K562 (cell line): ENCODE data around the gene SLC2A2. TPM values are rescaled to one million over a fixed set of nuclear protein-coding genes. Genes with fewer than 3 reads are reported as not detected.

ENCODE experiments used
- ATAC-seq: fragments of 200-7000 bp; cut with Tn5 transposase; 3 replicates; pipeline ENCODE4 v1.9.1; 2020; ENCODE audit warnings: moderate library complexity
- BruUV-seq: library from RNA; stranded (reverse); fragments of 400-500 nt; replicated peaks from 2 replicates; lab custom pipeline; 2021; lab: Mats Ljungman, UMichigan
- CTCF ChIA-PET: fragments of 300-600 bp; formaldehyde crosslinking; extraction: SDS; loops from one replicate; lab custom pipeline; 2021; ENCODE audit warnings: low intra/inter-chr PET ratio; lab: Yijun Ruan, JAX
- POLR2A ChIA-PET: fragments of 300-600, 350-650 bp; sonication (Branson Sonifier 250); formaldehyde crosslinking; extraction: SDS; loops from one replicate; lab custom pipeline; 2021; ENCODE audit warnings: antibody characterized with exemption, inconsistent platforms; lab: Yijun Ruan, JAX
- DNase-seq, 4 experiments: peaks; one replicate each; pipeline versions ENCODE4 v3.0.0 to v3.0.0-alpha.2; 2011 to 2018; ENCODE audit warnings: low spot score in 3 of 4, mixed read lengths in 3 of 4; ENCODE audit errors: extremely low read depth in 1 of 4
- FAIRE-seq: peaks from 2 replicates; lab custom pipeline; 2011; peaks lifted over from hg19 to GRCh38; lab: Jason Lieb, UNC
- H2AFZ ChIP-seq: 2 replicates; pipeline ENCODE4 v1.6.0; 2011; ENCODE audit warnings: low read depth, low read length, control low read depth, inconsistent platforms
- H3K27ac ChIP-seq: fragments of 200-600 bp; 3 replicates; pipeline ENCODE4 v1.8.0; 2011; ENCODE audit warnings: low read depth, mild to moderate bottlenecking, control low read depth, inconsistent platforms, low read length, moderate library complexity, mixed read lengths; ENCODE audit errors: extremely low read depth
- H3K27me3 ChIP-seq, 2 experiments: fragments of 300-600 bp in 1 of 2; 2 replicates in 1 of 2; 3 replicates in 1 of 2; pipeline versions ENCODE4 v1.6.0 to v1.8.0; 2011; ENCODE audit warnings: inconsistent platforms in 2 of 2, low read length in 2 of 2, mild to moderate bottlenecking in 1 of 2, mixed read lengths in 1 of 2, moderate library complexity in 1 of 2; ENCODE audit not compliant: control insufficient read depth in 2 of 2, insufficient read depth in 2 of 2
- H3K36me3 ChIP-seq: fragments of 300-600 bp; 3 replicates; pipeline ENCODE4 v1.8.0; 2011; ENCODE audit warnings: mild to moderate bottlenecking, low read length, inconsistent platforms; ENCODE audit not compliant: control insufficient read depth, insufficient read depth
- H3K4me1 ChIP-seq, 2 experiments: fragments of 200-600 bp in 1 of 2; replicated peaks in 1 of 2; 2 replicates in 1 of 2; 3 replicates in 1 of 2; pipeline versions ENCODE4 v1.5.1 to v1.8.0; 2011; ENCODE audit warnings: inconsistent platforms in 2 of 2, low read length in 2 of 2, mild to moderate bottlenecking in 1 of 2, mixed read lengths in 1 of 2, moderate library complexity in 1 of 2; ENCODE audit not compliant: control insufficient read depth in 2 of 2, insufficient read depth in 2 of 2
- H3K4me2 ChIP-seq: 2 replicates; pipeline ENCODE4 v1.6.1; 2011; ENCODE audit warnings: low read length, control low read depth, inconsistent platforms, mixed read lengths; ENCODE audit not compliant: insufficient read depth
- H3K4me3 ChIP-seq: fragments of 200-600 bp; sonication (generic), shearing (Covaris generic); 2 replicates; pipeline ENCODE4 v1.5.1; 2016; ENCODE audit warnings: control low read depth, inconsistent platforms
- H3K79me2 ChIP-seq: fragments of 200-600 bp; 3 replicates; pipeline ENCODE4 v1.8.0; 2011; ENCODE audit warnings: low read length, inconsistent platforms; ENCODE audit not compliant: control insufficient read depth, insufficient read depth
- H3K9ac ChIP-seq, 2 experiments: 2 replicates each; pipeline versions ENCODE4 v1.6.0 to v1.6.1; 2011; ENCODE audit warnings: low read depth in 2 of 2, low read length in 2 of 2, control low read depth in 1 of 2, inconsistent platforms in 1 of 2, mild to moderate bottlenecking in 1 of 2, mixed read lengths in 1 of 2; ENCODE audit not compliant: insufficient read depth in 1 of 2
- H3K9me1 ChIP-seq: one replicate; pipeline ENCODE4 v1.6.0; 2011; ENCODE audit warnings: inconsistent platforms, mild to moderate bottlenecking, low read length, moderate library complexity; ENCODE audit not compliant: control insufficient read depth, insufficient read depth
- H3K9me3 ChIP-seq: replicated peaks from 2 replicates; pipeline ENCODE4 v1.5.1; 2011; ENCODE audit warnings: low read depth, low read length, inconsistent platforms; ENCODE audit not compliant: control insufficient read depth, insufficient read depth
- H4K20me1 ChIP-seq: replicated peaks from 2 replicates; pipeline ENCODE4 v1.6.1; 2011; ENCODE audit warnings: low read length, inconsistent platforms, mixed read lengths; ENCODE audit not compliant: control insufficient read depth, insufficient read depth
- ARID1B ChIP-seq: fragments of 450-650 bp; IDR thresholded peaks from 2 replicates; pipeline ENCODE4 v1.6.1; 2016; ENCODE audit warnings: antibody characterized with exemption, mild to moderate bottlenecking, inconsistent platforms
- ELF4 ChIP-seq: fragments of 450-650 bp; formaldehyde crosslinking; IDR thresholded peaks from 2 replicates; pipeline ENCODE4 v1.4.0; 2022; ENCODE audit warnings: missing genetic modification characterization
- FOXM1 ChIP-seq, 2 experiments: fragments of 450-650 bp in 1 of 2; sonication (generic) in 1 of 2; formaldehyde crosslinking in 1 of 2; IDR thresholded peaks; 2 replicates each; pipeline versions ENCODE4 v1.6.1 to v1.9.0; 2017 to 2022; ENCODE audit warnings: low read depth in 2 of 2, mild to moderate bottlenecking in 2 of 2, missing genetic modification reagents in 1 of 2, moderate library complexity in 1 of 2
- GTF2A2 ChIP-seq: IDR thresholded peaks from 2 replicates; pipeline ENCODE4 v1.6.1; 2016; ENCODE audit warnings: mild to moderate bottlenecking, missing genetic modification characterization, missing compliant biosample characterization
- MCM3 ChIP-seq: fragments of 450-650 bp; IDR thresholded peaks from 2 replicates; pipeline ENCODE4 v1.6.1; 2016
- POLR2G ChIP-seq: fragments of 200-400 bp; formaldehyde crosslinking; IDR thresholded peaks from 2 replicates; pipeline ENCODE4 v1.6.1; 2017; ENCODE audit warnings: low read depth, mild to moderate bottlenecking, antibody characterized with exemption, low read length, moderate library complexity
- SLC30A9 ChIP-seq: fragments of 250-450 bp; sonication (Bioruptor Pico); IDR thresholded peaks from 2 replicates; pipeline ENCODE4 v1.8.0; 2022; ENCODE audit warnings: mild to moderate bottlenecking, moderate library complexity
- SRSF7 ChIP-seq: fragments of 200-400 bp; formaldehyde crosslinking; optimal IDR thresholded peaks from 2 replicates; pipeline ENCODE3; 2017; ENCODE audit warnings: mild to moderate bottlenecking, low read depth, low read length
- ZNF124 ChIP-seq: sonication (generic); formaldehyde crosslinking; IDR thresholded peaks from 2 replicates; pipeline ENCODE4 v1.8.1; 2022; ENCODE audit warnings: missing genetic modification reagents
- ZNF699 ChIP-seq: fragments of 250-450 bp; sonication (Bioruptor Pico); IDR thresholded peaks from 2 replicates; pipeline ENCODE4 v1.8.0; 2021; ENCODE audit warnings: mild to moderate bottlenecking, moderate library complexity; ENCODE audit not compliant: insufficient replicate concordance
- WGBS: fragments of 100-300 bp; shearing (Covaris generic); methylation state at CpG from one replicate; pipeline ENCODE4 v1.1.6; 2016; ENCODE audit warnings: low coverage, mixed read lengths; ENCODE audit not compliant: insufficient coverage; ENCODE audit errors: missing lambda C conversion rate; 5-methylcytosine and 5-hydroxymethylcytosine counted together
- in situ Hi-C: fragments of 300-500 bp; cut with MboI; formaldehyde crosslinking; loops from 4 replicates; pipeline ENCODE4 v1.15.0; 2018; ENCODE audit warnings: inconsistent platforms, mixed read lengths
- intact Hi-C: fragments of 100-400 bp; cut with micrococcal nuclease; formaldehyde crosslinking; loops from 2 replicates; pipeline ENCODE4 v1.14.2; 2022
- polyA plus RNA-seq, 8 experiments: library from polyadenylated mRNA; depleted of rRNA in 4 of 8; stranded (reverse) in 5 of 8; unstranded in 3 of 8; fragments of >200 nt; fragmentation: Nextera tagmentation in 2 of 8; fragmentation: Illumina TruSeq in 1 of 8; extraction: Ambion mirVana in 2 of 8; extraction: Trizol in 1 of 8; gene quantifications; 2 replicates each; pipeline versions ENCODE4 v1.2.1 to v1.2.3, GENCODE V29; 2011 to 2014; ENCODE audit warnings: inconsistent platforms in 1 of 8, missing spikeins in 1 of 8
- total RNA-seq, 7 experiments: library from RNA; depleted of rRNA in 6 of 7; stranded (reverse); fragments of >200 nt in 6 of 7; fragmentation: Illumina TruSeq in 2 of 7; extraction: Trizol in 2 of 7; gene quantifications; 2 replicates each; pipeline versions ENCODE4 v1.2.1 to v1.2.3, GENCODE V29; 2011 to 2021; ENCODE audit warnings: low replicate concordance in 1 of 7
- TF ChIP-seq, protein P1 (sequence below): IDR thresholded peaks from 3 replicates; pipeline ENCODE4 v1.6.1; 2011; ENCODE audit warnings: borderline replicate concordance, mild to moderate bottlenecking; ENCODE audit not compliant: insufficient read length, insufficient read depth
- TF ChIP-seq, protein P2 (sequence below): fragments of 250-450 bp; sonication (Bioruptor Pico); IDR thresholded peaks from 2 replicates; pipeline ENCODE4 v1.4.0; 2020; ENCODE audit warnings: mild to moderate bottlenecking, moderate library complexity
- TF ChIP-seq, protein P3 (sequence below): fragments of 200-800 bp; sonication (Bioruptor generic); IDR thresholded peaks from 2 replicates; pipeline ENCODE4 v1.6.1; 2016; ENCODE audit warnings: missing genetic modification characterization, missing compliant biosample characterization

Gene SLC2A2
- total and polyA plus RNA-seq, 9 of the 15 experiments (the other 6 are each of a cell fraction or from before 2014, with no cell fraction given): 0.18 TPM; not detected in 8

DNA sequence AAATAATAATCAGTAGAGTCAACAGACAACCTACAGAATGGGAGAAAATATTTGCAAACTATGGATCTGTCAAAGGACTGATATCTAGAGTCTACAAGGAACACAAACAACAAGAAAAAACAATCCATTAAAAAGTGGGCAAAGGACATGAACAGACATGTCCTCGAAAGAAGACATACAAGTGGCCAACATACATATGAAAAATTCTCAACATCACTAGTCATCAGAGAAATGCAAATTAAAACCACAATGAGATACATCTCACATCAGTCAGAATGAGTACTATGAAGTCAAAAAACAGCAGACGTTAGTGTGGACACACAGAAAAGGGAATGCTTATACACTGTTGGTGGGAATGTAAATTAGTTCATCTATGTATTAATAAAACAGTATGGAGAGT, 33.7 kb downstream of the SLC2A2 start:
- no peaks in the 10 kb centered on the region for H3K9me3 ChIP-seq
- H3K36me3 ChIP-seq: no peaks in the 10 kb centered on the region
- no peak overlapping the region for H3K4me2 ChIP-seq
- H3K9me1 ChIP-seq: no peaks in the 10 kb centered on the region
- FAIRE-seq: peak; percentile 59
- H3K4me3 ChIP-seq: no peak overlapping the region
- POLR2A ChIA-PET: no interaction called here
- ATAC-seq: no peak
- H3K79me2 ChIP-seq: no peaks in the 10 kb centered on the region
- intact Hi-C loops: no loop called here
- WGBS: 0% methylated on average over 2 of the region's 2 CpGs
- H3K27ac ChIP-seq: no peak overlapping the region
- H4K20me1 ChIP-seq: no peaks in the 10 kb centered on the region
- no peak for TF ChIP-seq MCM3
- no peak for TF ChIP-seq POLR2G
- no peak for TF ChIP-seq ZNF124 (CRISPR knock-in tag)
- no peak for TF ChIP-seq ARID1B
- TF ChIP-seq ELF4 (CRISPR knock-in tag): no peak
- no peak for TF ChIP-seq ZNF699 (CRISPR knock-in tag)
- no peak for TF ChIP-seq FOXM1 (IDR thresholded peaks at IDR 0.05; ENCODE audit: low read depth)
- no peak for TF ChIP-seq FOXM1 (CRISPR knock-in tag; IDR thresholded peaks at IDR 0.05; ENCODE audit: low read depth)
- no peak for TF ChIP-seq SLC30A9 (CRISPR knock-in tag)
- TF ChIP-seq, protein P1, sequence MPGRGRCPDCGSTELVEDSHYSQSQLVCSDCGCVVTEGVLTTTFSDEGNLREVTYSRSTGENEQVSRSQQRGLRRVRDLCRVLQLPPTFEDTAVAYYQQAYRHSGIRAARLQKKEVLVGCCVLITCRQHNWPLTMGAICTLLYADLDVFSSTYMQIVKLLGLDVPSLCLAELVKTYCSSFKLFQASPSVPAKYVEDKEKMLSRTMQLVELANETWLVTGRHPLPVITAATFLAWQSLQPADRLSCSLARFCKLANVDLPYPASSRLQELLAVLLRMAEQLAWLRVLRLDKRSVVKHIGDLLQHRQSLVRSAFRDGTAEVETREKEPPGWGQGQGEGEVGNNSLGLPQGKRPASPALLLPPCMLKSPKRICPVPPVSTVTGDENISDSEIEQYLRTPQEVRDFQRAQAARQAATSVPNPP: no peak
- TF ChIP-seq, protein P2, sequence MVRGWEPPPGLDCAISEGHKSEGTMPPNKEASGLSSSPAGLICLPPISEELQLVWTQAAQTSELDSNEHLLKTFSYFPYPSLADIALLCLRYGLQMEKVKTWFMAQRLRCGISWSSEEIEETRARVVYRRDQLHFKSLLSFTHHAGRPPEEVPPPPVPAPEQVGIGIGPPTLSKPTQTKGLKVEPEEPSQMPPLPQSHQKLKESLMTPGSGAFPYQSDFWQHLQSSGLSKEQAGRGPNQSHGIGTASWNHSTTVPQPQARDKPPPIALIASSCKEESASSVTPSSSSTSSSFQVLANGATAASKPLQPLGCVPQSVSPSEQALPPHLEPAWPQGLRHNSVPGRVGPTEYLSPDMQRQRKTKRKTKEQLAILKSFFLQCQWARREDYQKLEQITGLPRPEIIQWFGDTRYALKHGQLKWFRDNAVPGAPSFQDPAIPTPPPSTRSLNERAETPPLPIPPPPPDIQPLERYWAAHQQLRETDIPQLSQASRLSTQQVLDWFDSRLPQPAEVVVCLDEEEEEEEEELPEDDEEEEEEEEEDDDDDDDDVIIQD: no peak
- no peak for TF ChIP-seq SRSF7
- no peak for TF ChIP-seq GTF2A2
- TF ChIP-seq, protein P3, sequence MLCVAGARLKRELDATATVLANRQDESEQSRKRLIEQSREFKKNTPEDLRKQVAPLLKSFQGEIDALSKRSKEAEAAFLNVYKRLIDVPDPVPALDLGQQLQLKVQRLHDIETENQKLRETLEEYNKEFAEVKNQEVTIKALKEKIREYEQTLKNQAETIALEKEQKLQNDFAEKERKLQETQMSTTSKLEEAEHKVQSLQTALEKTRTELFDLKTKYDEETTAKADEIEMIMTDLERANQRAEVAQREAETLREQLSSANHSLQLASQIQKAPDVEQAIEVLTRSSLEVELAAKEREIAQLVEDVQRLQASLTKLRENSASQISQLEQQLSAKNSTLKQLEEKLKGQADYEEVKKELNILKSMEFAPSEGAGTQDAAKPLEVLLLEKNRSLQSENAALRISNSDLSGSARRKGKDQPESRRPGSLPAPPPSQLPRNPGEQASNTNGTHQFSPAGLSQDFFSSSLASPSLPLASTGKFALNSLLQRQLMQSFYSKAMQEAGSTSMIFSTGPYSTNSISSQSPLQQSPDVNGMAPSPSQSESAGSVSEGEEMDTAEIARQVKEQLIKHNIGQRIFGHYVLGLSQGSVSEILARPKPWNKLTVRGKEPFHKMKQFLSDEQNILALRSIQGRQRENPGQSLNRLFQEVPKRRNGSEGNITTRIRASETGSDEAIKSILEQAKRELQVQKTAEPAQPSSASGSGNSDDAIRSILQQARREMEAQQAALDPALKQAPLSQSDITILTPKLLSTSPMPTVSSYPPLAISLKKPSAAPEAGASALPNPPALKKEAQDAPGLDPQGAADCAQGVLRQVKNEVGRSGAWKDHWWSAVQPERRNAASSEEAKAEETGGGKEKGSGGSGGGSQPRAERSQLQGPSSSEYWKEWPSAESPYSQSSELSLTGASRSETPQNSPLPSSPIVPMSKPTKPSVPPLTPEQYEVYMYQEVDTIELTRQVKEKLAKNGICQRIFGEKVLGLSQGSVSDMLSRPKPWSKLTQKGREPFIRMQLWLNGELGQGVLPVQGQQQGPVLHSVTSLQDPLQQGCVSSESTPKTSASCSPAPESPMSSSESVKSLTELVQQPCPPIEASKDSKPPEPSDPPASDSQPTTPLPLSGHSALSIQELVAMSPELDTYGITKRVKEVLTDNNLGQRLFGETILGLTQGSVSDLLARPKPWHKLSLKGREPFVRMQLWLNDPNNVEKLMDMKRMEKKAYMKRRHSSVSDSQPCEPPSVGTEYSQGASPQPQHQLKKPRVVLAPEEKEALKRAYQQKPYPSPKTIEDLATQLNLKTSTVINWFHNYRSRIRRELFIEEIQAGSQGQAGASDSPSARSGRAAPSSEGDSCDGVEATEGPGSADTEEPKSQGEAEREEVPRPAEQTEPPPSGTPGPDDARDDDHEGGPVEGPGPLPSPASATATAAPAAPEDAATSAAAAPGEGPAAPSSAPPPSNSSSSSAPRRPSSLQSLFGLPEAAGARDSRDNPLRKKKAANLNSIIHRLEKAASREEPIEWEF (CRISPR knock-in tag): no peak
- TF ChIP-seq, all 486 proteins: peak for 0
- in situ Hi-C loops: no loop called here
- BruUV-seq: no TSS peak
- Histone ChIP-seq H3K4me1 (no peaks in the 10 kb centered on the region; a peak in 1 of 5 replicates), H3K9ac (no peak overlapping the region), H3K27me3 (peaks cover 0 to 12% of the 10 kb centered on the region in 2 experiments; a peak in 2 of 5 replicates), H2AFZ (no peak overlapping the region)
- no peak for DNase-seq
- CTCF ChIA-PET: no interaction called here
